KOPT-K1 (cell line): Measurements from ENCODE around the gene TSPAN4.

Experiments used
- H3K27ac ChIP-seq: fragments of 200-600 bp; sonication (generic); 2 replicates; pipeline ENCODE4 v1.5.1; 2016; ENCODE audit warnings: antibody characterized with exemption, mild to moderate bottlenecking, low read depth, low read length; ENCODE audit not compliant: poor library complexity, severe bottlenecking
- H3K36me3 ChIP-seq: fragments of 200-600 bp; sonication (generic); 2 replicates; pipeline ENCODE4 v1.5.1; 2017; ENCODE audit warnings: antibody characterized with exemption, mild to moderate bottlenecking, low read length, moderate library complexity; ENCODE audit not compliant: insufficient read depth
- H3K9me3 ChIP-seq: fragments of 200-600 bp; sonication (generic); 2 replicates; pipeline ENCODE4 v1.5.1; 2017; ENCODE audit warnings: antibody characterized with exemption, low read length, mild to moderate bottlenecking; ENCODE audit not compliant: insufficient read depth, poor library complexity, severe bottlenecking

Gene TSPAN4

DNA sequence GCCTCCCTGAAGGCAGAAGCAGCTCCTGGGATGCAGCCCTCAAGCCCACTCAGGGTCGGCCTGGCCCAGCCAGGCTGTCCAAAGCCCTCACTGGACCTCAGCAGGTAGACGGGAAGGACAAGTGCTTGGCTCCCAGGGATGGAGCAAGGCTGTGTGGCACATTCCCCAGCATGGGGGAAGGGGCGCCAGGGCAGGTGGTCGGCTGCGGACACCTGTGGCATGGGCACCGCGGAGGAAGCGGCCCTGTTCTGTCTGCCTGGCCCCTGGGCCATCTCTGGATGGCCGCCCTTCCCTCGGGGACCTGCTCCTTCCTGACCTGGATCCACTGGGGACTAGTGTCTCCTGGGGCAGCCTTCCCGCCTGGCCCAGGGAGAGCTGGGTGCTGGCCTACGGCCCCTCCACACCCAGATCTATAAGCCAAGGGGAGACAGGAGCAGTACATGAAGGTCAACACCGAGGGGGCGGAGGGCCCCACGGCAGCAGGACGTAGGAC is 42.0 kb downstream of the TSPAN4 start:
- Histone ChIP-seq H3K9me3 (no peaks in the 10 kb centered on the region), H3K36me3 (peaks cover 77% of the 10 kb centered on the region), H3K27ac (no peak overlapping the region)

DNA sequence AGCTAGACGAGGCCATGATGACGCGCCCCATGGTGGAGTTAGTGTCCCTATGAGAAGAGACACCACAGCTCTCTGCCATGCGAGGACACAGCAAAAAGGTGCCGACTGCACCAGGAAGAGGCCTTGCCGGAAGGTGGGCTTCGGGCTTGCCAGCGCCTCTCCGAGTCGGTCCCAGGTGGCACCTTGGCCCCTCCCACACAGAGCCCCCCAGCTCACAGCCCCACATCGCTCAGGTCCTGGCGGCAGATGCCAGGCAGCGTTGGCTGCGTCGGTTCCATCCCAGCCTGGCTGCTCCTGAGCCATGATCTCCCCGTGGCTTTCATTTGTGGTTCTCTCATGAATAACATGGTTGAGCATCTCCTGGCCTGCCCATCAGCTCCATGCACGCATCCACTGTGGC is 43.9 kb downstream of the TSPAN4 start:
- H3K36me3 ChIP-seq = peaks cover 62% of the 10 kb centered on the region
- no peaks in the 10 kb centered on the region for H3K9me3 ChIP-seq
- H3K27ac ChIP-seq = no peak overlapping the region

DNA sequence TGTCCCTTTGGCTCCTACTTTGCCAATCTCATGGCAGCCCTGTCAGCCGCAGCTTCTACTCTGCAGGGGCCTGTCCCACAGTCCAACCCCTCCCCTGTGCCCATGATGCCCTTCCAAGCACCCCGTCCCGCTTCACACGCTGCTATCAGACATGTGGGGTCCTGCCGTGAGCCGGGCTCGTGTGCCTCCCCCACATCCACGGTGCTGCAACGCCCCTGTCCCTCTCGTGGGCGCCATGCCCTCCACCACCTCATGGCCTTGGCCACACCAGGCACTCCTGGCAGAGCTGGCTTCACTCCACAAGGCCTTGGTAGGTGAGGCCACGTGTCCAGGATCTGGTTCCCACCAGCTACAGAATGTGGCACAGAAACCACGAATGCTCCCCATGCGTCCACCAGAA is 44.9 kb downstream of the TSPAN4 start:
- Histone ChIP-seq H3K36me3 (peaks cover 62% of the 10 kb centered on the region), H3K9me3 (no peaks in the 10 kb centered on the region), H3K27ac (no peak overlapping the region)

DNA sequence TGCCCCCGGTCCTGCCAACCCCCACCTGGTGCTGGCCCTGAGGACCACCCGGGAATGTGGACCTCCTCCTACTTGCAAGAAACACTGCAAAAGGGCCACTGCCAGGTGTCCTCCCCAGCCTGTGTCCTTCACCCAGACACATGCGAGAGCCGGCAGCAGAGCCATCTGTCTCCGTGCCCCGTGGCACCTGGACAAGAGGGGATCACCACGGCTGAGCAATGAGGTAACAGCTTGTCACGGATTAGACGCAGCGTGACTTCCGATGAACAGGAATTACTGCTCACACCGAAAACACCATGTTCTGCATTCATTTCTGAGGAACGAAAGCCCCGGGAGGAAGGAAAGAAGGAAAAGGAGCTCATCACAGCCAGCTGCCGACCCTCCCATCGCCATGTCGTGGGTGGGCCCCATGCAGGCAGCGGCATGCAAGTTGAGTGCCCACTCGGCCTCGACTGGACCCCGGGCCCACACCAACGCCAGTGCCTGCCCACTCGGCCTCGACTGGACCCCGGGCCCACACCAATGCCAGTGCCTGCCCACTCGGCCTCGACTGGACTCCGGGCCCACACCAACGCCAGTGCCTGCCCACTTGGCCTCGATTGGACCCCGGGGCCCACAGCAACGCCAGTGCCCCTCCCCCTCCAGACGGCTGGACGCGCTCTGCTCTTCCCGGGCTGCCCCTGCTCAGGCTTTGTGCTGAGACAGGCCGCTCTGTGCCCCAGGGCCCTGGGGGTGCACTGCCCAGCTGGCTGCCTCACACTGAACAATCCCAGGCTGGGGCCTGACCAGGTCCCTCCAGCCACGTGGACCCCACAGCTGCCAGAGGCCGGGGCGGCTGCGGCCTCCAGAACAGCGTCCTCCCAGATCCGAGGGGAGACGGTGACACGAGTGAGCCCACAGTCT is 45.9 kb downstream of the TSPAN4 start:
- H3K27ac ChIP-seq = no peak overlapping the region
- no peaks in the 10 kb centered on the region for H3K9me3 ChIP-seq
- H3K36me3 ChIP-seq = peaks cover 52% of the 10 kb centered on the region

DNA sequence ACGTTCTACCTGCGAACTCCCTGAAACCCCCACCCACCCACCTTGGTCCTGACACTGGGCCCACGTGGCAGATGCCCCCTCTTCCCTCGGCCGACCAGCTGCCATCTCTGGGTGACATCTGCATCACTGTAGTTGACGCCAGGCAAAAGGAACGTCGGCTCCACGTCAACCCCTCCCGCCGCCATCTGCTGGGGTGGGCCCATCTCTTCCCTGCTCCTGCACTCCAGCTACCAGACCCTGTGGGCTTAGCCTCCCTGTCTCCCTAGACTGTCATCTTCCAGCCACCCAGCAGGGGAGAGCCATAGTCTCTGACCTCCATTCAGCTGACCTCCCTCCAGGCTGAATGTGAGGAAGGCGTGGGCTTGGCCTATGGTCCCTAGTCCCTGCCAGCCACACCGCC is 46.6 kb downstream of the TSPAN4 start:
- H3K27ac ChIP-seq = no peak overlapping the region
- H3K36me3 ChIP-seq = peaks cover 46% of the 10 kb centered on the region

DNA sequence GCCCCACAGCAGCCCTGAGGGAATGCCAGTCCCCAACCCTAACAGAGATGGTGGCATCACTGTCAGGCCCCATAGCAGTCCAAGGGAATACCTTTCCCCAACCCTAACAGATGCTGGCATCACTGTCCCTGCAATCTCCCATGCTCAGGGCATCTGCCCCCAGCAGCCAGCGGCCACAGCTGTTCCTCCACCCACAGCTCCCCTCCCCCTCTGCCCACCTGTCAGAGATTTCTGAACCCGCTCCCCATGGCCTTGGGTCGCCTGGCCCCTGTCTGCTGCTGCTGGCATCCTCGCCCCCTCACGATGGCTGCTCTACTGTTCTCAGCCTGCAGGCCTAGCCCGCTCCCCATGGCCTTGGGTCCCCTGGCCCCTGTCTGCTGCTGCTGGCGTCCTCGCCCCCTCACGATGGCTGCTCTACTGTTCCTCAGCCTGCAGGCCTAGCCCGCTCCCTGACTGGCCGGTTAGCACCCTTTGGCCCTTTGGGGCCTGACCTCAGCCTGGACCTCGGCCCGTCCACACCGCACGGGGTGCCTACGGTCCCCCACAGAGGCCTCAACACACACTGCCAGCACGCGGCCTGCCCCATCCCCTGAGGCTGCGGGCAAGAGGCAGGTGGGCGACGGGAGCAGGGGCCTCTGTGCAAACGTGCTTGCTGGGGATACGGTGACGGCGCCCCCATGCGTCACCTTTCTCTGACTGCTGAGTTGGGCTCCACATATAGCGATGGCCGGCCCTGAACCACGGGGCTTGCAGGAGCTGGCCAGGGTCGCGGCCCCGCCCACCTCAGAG is 47.2 kb downstream of the TSPAN4 start:
- Histone ChIP-seq H3K27ac (no peak overlapping the region), H3K36me3 (peaks cover 40% of the 10 kb centered on the region), H3K9me3 (no peaks in the 10 kb centered on the region)

More for the DNA sequence above, 46.6 kb downstream of the TSPAN4 start:
- H3K9me3 ChIP-seq = no peaks in the 10 kb centered on the region

DNA sequence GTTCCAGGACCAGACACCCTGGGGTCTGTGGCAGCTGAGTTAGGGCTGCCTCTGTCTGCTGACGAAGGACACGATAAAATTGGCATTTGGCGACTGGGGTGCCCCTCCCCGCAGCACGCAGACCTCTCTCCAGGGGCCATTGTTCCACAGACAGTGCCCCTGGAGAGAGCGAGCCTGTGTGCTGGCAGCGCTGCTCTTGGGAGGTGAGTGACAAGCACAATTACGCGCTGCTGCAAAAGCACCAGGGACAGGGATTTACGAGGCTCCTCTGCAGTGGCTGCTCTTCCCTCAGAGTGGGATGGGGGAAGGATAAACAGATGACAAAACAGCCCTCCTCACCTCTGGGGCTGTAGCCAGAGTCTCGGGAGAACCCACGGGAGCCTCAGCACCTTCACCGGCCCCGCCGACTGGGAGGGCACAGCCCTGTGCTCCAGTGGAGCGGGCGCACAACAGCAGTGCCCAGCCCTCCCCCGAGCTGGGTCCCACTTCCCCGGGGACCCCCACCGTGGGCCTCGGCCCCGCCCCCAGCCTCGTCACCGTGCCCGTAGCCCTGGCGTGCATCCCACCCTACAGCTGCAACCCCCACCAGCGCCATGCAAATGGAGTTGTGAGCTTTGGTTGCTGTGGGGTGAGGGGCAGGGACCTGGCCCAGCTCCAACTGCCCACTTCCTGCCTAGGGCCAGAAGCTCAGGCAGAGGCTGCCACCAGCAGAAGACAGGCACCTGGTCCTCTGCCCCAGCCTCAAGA is 48.3 kb downstream of the TSPAN4 start:
- no peak overlapping the region for H3K27ac ChIP-seq
- no peaks in the 10 kb centered on the region for H3K9me3 ChIP-seq
- H3K36me3 ChIP-seq = peaks cover 32% of the 10 kb centered on the region; the same call in 1 of the 2 replicates

DNA sequence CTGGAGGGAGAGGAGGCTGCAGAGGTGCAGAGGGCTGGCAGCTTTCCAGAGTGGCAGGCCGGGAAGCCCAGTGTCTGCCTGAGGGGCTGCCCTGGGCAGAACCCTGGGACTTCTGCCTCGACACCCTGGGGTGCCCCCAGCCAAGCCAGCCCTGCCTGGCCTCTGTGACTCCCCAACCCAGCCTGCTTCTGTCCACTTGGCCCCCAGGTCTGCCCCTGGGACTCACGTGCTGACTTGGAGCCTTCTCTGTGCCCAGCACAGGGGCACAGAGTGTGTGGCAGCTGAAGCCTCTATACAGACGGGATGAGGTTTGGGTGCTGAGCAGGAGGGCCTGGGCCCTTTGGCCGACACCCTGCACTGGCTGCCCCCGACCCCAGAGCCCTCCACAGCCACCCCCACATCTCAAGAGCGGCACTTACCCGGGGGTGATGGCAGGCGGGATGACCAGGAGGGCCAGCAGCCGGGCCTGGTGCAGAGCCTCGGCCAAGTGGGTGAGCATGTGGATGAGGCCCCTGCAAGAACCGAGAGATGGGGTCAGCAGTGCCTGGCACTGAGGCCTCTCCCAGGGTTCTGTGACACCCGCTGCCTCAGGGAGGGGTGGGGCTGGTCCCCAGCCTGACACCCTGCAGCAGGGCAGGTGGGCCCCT is 50.5 kb downstream of the TSPAN4 start:
- H3K9me3 ChIP-seq = no peaks in the 10 kb centered on the region
- H3K27ac ChIP-seq = no peak overlapping the region
- peaks cover 21% of the 10 kb centered on the region; the same call in 1 of the 2 replicates for H3K36me3 ChIP-seq

DNA sequence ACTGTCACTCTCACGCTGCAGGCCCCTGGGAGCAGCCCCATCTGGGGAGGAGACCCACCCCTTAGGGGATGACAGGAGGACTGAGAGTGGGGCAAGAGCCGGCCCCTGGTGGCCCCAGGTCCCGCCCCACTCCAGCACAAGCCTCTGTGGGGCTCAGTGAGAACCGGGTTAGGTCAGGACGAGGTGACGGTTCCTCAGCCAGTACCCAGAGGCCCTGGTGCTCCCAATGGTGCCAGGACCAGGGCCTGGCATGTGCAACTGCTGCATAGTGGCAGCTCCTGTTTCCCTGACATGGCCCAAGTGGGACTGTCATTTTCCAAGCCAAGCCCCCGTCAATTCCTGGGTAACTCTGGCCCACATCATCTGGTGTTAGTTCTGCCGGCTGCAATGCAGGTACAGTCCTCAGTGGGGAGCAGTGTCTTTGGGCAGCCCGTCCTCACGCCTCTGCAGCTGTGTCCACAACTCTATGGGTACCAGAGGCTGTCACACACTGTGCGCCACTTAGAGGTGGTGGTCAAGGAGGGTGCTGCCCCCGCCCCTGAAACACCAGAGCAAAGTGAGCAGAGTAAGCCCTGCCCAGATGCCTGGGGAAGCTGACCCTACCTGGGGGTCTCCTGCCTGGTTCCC is 52.0 kb downstream of the TSPAN4 start:
- H3K36me3 ChIP-seq = peaks cover 29% of the 10 kb centered on the region
- no peak overlapping the region for H3K27ac ChIP-seq

DNA sequence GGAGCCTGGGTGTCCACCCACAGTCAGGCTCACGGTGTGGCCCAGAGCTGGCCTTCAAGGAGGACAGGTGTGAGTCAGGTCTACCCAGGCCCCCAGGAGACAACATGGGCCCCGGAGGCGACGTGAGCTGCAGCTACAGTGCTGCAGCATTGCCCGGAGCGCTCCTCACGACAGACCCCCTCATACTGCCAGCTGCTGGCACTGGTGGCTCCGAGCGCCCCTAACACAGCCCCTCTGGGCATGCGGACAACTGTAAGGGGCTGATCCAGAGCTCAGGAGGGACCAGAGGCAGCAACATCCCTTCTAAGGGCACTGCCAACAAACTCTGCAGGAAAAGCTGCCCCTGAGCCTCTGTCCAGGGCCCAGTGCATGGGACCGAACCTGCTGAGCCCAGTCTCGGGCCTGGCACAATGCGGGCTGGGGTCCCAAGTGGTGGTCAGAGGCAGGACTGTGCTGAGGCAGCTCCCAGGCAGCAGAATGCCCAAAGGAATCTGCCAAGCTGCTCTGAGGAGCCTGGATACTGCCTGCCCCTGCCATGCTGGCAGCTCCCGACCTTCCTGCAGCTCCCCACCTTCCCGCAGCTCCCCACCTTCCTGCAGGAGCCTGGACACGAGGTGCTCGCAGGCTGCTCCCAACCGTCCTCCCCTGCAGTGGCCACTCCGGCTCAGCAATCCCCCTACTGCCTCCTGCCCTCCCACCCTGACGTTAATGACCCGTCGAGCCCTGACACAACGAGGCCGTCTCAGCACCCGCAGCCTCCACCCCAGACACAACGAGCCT is 52.9 kb downstream of the TSPAN4 start:
- Histone ChIP-seq H3K27ac (no peak overlapping the region), H3K36me3 (peaks cover 38% of the 10 kb centered on the region), H3K9me3 (no peaks in the 10 kb centered on the region)

More for the DNA sequence above, 52.0 kb downstream of the TSPAN4 start:
- no peaks in the 10 kb centered on the region for H3K9me3 ChIP-seq

DNA sequence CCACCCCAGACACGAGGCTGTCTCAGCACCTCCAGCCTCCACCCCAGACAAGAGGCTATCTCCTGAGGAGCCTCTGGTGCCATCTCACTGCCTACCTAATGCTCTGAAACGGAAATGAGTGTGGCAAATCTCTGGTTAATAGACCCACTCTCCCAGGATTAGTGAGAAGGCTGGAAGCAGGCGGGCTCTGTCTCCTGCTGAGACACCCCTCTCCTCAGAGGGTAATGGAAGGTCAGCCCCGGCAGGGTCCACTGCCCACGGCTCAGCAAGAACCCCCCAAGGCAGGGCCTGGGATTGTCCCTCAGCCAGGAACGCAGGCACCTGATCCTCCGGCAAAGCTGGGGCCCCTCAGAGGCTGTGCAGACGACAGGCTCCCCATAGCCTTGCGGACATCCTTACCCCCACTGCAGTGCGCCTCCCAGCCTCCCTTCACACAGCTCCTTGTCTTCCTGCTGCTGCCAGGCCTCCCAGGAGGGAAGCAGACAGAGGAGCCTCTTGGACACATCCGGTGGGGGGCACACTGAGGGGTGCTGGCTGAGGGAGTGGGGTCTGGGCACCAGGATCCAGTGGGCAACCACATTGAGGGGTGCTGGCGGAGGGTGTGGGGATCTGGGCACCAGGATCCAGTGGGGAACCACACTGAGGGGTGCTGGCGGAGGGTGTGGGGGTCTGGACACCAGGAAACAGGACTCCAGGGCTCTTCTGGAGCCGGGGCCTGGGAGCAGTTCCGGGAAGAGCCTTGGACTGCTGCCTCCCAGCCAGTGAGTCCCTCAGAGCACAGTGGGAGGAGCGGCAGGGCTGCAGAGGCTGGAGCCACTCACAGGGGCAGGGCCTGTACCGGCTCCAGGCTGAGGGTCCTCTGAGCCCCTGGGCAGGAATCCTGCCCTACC is 54.8 kb downstream of the TSPAN4 start:
- Histone ChIP-seq H3K27ac (no peak overlapping the region), H3K36me3 (peaks cover 55% of the 10 kb centered on the region), H3K9me3 (no peaks in the 10 kb centered on the region)

DNA sequence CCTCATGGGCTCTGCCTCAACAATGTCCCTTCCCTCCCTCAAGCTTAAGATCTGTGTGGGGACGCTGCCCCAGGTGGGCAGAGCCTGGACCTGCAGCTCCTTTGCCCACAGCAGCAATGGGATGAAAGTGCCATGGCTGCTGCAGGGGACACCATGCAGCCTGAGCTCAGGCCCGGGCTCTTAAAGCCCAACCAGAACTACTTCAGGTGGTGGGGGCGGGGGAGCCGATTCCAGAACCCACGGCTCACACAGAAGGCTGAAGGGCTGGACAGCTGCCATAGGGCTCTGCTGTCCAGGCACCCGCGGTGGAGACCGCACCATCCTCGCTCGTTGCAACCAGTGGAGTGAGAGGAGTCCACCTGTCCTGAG is 55.5 kb downstream of the TSPAN4 start:
- Histone ChIP-seq H3K27ac (no peak overlapping the region), H3K9me3 (no peaks in the 10 kb centered on the region), H3K36me3 (peaks cover 60% of the 10 kb centered on the region)
